HL-60 (cell line): ENCODE results near the gene TXNL4B.

Experiments
- CTCF ChIP-seq: IDR thresholded peaks from one replicate; pipeline ENCODE4 v1.5.1; 2011; ENCODE audit warnings: low read length, control low read depth, inconsistent platforms; ENCODE audit not compliant: insufficient read depth
- GABPA ChIP-seq: IDR thresholded peaks from 2 replicates; pipeline ENCODE4 v1.6.1; 2012; ENCODE audit warnings: low read depth
- POLR2AphosphoS5 ChIP-seq: IDR thresholded peaks from 2 replicates; pipeline ENCODE4 v1.6.1; 2012; ENCODE audit warnings: low read depth
- REST ChIP-seq: IDR thresholded peaks from 2 replicates; pipeline ENCODE4 v1.6.1; 2012; ENCODE audit warnings: low read depth; ENCODE audit not compliant: insufficient replicate concordance
- SPI1 ChIP-seq: IDR thresholded peaks from 2 replicates; pipeline ENCODE4 v1.6.1; 2012; ENCODE audit warnings: low read depth, mild to moderate bottlenecking, borderline replicate concordance

GRCh38 chr16:72139908-72140307 lies 46.5 kb upstream of the TXNL4B start:
- no peak for TF ChIP-seq POLR2AphosphoS5
- no peak for TF ChIP-seq CTCF
- TF ChIP-seq REST, result no peak
- no peak for TF ChIP-seq GABPA
- no peak for TF ChIP-seq SPI1
